Measurements from ENCODE around the gene PDE9A.

The PDE9A gene

DNA sequence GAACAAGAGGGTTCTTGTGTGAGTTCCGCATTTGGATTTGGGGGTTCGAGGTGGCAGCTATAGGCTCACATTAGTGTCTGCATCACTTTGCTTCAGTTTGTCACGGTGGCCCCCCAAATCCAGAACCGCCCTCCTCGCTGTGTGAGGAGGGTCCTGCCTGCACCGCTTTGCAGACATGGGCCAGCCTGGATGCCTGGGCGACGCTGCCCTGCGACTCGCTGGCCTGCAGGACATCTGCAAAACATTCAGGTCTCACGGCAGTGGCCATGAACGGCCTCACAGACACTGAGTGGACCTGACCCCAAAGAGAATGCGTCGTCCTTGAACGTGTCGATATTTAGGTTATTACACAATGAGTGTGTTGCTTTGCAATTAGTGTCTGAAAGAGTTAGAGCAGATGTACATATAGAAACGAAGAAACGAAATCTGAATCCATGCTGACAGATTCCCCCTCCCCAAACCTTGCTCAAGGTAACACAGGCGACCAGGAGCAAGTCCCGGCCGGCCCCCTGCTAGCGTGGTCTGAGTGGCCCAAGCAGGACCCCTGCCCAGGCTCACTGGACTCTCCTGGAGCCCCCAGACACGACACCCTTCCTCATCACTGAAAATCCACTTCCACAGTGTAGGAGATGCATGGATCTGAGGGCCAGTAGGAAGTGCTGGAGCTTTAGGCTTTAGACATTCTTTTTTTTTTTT lies 20.4 kb downstream of the PDE9A start:
- no peak for DNase-seq

DNA sequence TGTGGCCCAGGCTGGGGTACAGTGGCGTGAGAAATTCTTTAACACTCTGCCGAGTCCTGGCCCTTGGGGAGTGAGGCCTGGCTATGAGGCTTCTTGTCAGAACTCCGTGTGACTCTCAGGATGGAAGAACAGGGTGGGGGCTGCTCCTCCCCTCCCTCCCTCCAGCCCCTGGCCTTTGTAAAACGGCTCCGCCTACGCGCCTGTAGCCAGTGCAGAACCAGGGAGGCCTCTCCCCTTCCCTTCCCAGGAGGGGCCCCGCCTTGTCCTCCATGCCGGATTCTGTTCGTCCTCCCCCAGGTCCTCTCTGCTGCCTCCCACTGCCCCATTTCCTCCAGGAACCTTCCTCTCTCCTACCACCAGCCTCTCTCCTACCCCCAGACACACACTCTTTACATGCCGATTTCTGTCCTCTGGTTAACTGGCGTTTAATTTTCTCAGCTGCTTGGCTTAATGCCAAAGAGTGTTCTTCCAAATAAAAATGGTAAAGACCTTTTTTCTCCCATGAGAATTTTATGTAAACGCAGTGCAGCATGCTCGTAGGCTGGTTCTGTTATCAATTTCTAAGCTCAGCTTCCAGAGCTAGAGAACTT lies 21.0 kb downstream of the PDE9A start:
- no peak for DNase-seq

DNA sequence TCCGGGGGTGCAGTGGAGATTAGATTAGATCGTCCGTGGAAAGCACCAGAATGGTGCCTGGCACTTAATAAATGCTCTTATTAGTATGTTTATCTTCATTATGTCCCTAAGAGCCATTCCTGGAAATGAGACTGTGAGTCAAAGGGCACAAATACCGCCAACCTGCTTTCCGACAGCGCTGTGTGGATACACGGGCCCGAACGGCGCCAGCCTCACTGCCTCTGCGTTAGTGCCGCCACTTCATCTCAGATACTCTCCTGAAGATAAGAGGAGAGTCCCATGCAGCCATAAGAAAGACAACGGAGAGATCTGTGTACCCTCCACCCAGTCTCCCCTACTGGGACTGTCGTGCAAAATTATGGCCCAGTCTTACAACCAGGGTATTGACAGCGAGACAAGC lies 22.0 kb downstream of the PDE9A start:
- no peak for DNase-seq

DNA sequence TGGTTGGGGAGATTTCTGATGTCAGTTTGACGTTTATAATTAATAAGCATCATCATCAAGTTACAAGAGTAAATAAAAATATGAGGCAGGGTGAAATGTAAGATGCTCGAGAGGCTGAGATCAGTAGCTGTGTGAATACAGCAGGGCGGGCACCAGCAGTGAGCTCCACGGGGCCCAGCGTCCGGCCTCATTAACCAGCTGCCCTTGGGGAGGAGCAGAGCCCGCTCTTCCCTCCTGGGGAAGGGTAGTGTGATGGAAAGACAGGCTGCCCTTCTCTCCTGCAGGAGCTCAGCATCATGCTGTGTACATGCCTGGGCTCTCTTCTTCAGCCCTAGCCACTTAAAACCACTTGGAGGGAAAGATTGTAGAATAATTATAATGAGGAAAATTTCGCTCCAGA lies 23.4 kb downstream of the PDE9A start:
- DNase-seq = no peak

DNA sequence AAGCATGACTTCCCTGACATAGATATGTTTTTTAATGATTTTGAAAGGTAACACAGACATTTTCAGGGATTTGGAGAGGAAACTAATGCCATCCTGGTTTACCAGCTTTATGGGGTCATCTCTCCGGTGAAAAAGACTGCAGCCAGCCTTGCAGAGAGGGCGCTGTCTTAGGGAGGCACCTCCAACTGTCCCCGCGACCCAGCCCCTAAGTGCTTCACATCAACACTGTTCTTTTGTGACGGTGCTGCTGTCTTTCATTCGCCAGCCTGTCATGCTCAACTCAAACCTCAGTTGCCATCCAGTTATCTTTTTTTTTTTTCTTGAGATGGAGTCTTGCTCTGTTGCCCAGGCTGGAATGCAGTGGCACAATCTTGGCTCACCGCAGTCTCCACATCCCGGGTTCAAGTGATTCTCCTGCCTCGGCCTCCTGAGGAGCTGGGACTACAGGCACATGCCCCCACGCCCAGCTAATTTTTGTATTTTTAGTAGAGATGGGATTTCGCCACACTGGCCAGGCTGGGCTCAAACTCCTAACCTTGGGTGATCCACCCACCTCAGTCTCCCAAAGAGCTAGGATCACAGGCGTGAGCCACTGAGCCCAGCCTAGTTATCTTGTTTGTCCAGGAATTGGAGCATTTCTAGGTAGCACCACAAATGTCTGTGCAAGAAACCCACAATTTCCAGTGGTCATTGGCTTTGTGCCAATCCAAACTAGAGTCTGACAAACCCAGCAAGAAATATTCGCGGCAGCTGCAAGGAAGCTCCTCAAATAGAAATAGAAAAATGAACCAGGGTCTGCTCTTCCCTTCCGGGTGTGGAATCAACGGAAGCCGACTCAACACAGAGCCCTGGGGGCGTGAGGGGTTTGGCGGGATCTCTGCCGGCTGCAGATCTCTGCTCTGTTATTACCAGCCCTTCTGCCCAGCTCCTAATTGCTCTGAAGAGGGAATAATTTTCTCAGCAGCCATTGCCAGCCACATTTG lies 24.2 kb downstream of the PDE9A start:
- no peak for DNase-seq

DNA sequence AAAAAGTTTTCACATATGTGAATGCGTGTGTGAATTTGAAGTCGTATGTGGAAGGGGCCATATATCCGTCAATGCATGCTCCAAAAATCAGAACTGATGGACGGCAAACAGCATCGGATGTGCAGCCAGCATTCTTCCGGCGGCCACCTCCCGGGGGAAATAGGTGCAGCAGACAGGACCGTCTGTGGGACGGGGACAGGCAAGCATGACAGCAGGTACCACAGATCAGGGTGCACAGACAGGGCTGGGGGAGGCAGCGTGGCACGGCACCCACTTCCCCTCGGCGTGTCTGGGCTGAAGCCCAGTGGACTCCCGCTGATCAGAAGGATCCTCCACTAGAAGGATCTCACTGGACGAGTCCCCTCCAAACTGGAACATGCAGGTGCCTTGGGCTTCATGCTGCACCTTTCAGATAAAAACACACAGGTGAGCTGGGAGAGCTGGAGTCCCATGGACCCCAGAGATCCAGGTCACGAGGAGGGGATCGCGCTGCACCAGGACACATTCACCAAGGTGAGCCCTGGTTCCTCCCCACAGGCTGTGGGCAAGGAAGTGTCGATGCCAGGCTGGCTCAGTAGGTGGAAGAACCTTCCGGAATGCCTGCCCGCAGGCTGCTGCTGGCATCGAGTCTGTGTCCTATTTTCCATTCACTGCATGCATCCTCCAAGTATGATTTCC lies 25.3 kb downstream of the PDE9A start:
- no peak for DNase-seq

DNA sequence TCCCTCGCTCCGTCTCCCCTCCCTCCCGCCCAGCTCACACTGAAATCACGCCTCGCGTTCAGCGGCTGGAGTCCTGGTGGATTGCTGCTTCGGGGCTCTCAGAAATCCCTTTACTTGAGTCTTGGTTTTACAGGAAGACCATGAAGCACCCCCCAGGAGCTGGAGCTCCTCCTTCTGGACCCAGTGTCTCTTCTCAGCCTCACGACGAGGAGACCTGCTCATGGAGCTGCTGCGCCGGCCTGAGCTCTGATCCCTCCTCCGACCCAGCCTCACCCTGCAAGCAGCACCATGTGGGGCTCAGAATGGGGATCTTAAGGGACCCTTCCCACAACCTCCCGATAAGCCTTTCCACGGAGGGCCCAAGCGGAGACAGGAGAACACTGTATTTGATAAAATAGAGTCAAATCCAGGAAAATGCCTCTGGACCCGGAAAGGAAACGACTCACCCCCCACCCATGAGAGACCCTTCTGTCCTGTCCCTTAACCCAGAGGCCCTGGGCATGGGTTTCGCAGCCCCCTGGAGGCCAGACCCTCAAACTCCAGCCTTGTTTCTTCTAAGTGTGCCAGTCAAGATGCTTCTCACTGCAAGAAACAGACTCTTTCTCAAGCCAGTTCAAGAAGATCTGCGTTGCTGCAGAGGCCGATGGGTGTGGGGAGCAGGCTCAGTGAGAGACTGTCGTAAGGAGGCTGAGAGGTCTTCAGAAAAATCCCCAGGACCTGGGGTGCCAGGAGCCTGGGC lies 26.1 kb downstream of the PDE9A start:
- DNase-seq = no peak

DNA sequence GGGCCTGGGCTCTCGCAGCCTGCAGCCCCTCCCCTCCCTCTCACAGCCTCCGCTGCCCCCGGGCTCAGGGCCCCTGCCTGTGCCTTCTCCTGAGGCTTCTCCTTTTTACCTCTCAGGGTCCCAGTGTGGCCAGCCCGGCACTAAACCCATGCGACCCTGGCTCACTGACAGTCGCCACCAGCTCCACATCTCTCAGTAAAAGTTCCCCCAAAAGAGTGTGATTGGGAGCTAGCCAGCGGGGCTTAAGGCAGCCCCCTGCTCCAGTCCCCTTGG lies 26.6 kb downstream of the PDE9A start:
- DNase-seq = no peak

DNA sequence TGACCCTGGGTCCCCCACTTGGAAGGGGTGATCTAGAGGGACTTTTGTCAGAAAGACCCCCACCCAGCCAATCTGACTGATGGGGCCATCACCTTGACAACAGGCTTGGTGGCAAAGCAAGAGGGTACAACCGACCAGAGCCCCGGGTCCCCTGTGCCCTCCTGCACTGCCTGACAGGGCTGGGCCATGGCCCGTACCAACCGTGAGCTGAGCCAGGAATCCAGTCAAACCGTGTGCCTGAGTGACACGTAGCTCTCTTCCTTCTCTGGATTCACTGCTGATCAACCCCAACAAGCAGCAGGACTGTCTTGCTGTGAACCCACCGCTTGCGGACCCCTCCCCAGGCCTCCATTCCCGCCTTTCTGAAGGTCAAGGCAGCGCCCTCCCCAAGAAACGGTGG lies 27.0 kb downstream of the PDE9A start:
- DNase-seq = no peak

DNA sequence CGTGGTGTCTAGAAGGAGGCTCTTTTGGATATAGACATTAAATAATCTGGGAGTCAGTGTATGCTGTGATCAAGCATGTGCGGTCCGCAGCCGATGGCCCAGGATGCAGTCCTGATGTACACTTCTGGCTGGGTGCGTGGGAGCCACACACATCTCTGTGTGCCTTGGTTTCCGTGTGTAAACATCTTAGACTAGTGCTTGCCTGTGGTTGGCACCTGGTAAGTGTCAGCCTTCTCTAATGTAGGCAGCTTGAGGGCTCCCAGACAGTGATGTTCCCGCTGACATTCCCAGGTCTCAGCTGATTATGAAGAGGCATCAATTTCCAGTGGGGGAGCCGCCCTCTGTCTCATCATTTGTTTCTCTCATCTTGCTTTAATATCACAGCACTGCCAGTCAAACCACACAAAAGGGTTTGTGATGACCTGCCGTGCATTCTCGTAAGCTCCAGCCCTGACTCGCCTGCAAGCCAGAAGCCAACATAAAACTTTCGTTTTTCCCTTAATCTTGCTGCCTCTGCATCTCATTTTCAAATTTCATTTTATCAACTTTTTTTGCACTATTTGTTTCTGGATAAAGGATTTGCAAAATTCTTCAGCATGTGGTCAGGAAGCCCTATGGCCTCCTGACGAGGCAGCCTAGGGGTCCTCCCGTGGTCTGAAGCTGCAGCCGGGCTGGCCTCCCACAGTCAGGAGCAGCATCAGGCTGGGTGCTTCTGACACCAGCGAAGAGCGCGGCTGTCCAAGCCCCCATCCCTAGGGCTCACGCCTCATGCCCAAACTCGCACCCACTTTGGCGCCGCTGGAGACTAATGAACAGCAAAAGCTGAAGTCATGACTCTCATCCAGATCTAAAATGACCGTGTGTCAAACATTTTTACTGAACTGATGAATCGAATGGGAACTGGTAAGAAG lies 28.1 kb downstream of the PDE9A start:
- DNase-seq = no peak

DNA sequence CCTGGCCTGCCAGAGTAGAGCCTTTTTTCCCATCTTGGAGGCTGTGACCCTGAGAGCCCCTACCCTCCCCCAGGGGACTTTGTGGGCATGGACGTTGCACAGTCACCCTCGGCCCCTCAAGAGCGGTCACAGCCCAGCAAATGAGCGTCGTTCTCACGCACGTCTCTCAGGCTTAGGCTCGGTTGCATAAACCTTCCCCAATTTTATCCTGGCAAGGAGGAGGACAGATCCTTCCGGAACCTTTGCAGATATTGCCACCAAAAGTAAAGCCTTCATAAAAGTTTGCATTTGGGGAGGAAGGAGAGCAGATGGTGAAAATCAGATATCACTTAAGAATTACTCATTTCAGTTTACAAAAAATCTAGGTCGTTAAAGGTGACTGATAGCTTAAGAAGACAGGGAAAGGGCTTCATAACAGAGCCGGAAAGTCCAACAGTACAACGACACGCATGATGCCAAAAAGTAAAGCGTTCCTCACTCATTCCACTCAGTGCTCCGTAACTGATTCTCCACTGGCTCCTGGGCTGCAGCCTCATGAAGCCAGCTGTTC lies 29.3 kb downstream of the PDE9A start:
- DNase-seq = no peak

DNA sequence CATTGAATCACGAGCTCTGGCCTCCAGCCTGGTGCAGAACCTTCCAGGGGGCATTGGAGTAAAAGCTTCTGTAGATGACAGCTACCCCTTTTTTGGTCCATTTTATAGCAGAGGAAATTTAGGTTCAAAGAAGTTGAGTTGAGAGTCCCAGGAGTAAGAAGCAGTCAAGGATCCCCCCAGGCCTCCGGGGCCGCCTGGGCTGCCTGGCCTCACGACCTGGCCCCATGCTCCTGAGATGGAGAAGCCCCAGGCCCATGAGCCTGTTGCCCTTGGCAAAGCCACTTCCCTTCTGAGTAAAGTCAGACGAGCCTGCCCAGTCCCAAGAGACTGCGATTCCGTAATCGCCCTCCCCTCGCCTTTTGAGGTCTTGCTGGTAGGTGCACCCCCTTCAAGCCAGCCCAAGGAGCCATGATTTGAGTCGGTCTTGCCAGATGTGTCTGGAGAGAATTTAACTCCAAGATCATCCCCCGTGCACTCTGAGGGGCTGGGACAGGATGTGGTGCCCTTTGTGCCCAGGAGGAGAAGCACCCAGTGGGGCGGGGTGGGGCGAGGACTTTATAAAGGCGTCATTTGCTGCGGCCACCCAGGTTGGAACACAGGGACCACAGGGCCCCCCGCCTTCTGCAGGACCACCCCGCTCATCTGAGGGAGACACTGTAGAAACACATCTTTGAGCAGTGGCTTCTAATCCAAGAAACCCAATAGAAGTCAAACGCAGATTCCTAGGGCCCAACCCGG lies 30.1 kb downstream of the PDE9A start:
- no peak for DNase-seq

DNA sequence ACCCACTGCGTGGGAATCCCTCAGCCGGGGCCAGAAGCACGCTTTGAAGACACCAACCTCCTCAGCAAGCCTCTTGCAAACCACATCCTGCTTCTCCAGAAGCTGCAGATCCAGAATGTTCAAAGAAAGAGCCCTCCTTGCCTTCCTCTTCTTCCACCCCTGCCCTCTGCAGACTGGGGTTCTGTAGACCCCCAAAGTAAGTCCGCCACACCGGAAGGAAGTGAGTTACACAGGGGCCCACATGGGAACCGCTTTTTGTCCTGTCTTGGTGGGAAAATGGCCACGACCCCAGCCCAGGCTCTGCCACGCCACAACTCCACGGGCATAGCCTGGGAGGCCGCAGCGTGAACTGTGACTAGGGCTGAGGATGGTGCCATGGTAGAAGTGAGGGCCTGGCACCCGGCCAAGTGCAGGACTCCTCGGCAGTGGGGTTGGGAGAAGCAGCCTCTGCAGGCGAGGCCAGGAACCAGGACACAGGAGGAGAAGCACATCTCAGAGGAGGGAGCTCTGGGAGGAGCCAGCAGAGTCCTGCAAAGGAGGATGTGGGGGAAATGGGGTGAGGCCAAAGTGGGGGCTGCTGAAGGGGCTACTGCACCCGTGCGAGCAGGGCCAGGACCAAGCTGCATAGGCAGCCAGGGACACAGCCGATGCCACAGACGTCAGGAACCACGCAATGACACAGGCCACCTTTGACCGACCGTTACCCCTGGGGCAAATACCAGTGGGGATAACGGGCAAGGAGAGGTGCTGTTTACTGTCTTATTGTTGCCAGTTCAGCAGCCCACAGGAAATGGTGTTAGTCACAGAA lies 30.9 kb downstream of the PDE9A start:
- no peak for DNase-seq

DNA sequence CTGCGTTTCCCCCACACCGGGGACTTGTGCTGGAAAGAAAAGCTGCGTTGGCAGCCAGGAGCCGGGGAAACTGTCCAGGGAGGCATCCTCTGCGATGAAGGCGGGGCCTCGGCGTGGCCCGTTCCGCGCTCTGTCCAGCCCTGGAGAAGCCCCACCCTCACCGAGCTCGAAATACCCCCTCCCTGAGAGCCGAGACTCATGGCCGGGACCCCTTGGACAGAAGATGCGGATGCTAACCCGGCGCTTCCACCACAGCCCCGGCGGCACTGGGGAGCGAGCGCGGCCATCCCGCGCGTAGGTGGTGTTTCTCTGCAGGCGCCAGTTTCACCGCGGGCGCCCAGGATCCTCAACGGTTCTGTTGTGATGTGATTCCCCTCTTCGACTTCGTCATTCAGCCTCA lies 31.6 kb downstream of the PDE9A start:
- DNase-seq = no peak

DNA sequence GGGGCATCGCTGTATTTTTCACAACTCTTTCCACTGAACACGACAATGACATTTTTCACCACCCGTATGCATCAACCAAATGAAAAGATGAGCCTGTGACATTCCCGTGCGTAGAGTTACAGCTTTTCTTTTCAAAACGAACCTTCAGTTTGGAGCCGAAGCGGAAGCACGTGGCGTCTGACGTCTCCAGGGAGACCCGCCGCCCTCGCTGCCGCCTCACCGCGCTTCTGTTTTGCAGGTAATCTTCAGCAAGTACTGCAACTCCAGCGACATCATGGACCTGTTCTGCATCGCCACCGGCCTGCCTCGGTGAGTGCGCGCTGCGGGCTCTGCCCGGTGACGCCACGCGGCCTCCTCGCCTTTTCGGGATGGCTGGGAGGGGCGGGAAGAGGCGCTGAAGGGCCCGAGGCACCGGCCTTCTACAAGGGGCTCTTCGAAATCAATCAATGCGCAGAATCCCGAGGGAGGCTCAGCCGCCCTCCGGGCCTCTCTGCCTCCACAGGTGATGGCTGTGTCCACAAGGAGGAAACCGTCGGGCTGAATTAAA lies 32.6 kb downstream of the PDE9A start:
- DNase-seq = no peak

DNA sequence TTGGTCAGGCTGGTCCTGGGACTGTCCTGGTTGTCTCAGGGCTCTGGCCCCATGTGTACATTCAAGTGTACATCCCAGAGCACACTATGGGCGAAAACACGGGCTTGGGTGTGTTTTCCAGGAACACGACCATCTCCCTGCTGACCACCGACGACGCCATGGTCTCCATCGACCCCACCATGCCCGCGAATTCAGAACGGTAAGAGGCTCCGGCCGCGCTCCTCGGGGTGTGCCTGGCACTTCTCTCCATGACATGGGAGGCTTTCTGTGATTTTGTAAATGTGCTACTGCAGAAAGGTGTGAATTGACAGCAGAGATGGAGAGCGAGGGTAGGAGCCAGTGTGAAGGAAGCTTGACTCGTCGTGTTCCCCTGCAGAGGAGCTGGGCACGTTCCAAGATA lies 34.4 kb downstream of the PDE9A start:
- DNase-seq = no peak

DNA sequence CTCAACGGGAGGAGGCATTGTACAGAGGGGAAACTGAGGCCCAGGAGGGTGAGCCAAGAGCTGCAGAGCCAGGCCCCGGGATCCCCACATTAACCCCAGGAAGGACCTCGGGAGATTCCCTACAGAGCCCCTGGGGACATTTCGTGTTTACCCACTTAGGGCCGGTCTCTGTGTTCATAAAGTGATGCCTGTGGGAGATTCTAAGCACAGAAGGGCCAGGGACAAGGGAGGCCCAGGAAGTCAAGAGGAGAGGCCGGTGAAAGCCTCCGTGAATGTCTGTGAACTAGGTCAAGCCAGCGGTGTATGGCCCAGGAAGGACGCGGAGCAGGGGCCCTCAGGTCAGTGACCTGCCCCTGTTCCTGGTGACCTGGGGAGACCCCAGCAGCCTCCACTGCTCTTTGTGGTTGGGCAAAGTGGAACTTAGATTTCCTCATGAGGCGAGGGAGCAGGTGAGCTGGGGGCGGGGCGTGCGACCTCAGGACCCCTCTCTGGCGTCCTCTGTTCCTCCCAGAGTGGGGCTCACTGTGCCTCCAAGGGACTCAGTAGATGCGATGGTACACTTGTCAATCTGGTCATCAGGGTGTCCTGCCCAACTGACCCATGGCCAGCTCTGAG lies 34.9 kb downstream of the PDE9A start:
- no peak for DNase-seq

DNA sequence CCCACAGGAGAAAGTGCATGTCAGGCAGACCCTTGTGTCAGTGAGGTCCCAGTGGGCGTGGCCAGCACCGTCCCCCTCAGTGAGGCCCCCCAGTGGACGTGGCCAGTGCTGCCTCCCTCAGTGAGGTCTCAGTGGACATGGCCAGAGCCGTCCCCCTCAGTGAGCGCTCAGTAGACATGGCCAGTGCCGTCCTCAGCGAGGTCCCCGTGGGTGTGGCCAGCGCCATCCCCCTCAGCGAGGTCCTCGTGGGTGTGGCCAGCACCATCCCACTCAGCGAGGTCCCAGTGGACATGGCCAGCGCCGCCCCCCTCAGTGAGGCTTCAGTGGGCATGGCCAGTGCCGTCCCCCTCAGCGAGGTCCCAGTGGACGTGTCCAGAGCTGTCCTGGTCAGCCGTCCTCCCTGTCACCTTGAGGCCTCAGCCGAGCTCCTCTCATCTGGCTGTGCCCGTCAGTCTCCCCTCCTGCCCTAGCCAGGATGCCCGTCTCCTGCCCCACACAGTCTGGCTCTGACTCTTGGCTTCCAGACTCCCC lies 35.5 kb downstream of the PDE9A start:
- DNase-seq = no peak

DNA sequence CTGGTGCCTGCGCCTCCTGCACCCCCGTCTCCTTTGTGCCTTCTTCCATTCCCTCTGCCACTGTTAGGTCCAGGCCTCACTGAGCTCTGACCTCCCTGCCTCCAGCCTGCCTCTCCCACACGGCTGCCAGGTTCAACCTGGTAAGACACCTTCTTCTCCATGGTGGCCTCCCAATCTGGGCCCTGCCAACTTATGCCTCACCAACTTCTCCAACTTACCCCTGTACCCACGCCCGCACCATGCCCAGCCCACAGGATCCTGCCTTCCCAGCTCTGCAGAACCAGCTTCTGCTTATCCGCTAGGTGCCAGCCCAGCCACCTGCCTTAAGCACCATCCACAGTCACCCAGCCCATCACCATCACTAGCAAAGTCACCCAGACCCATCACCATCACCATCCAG lies 37.2 kb downstream of the PDE9A start:
- DNase-seq = no peak

Data from midbrain (tissue), 1 donor.